ENCODE data around the gene UBE2H.

The UBE2H gene

DNA sequence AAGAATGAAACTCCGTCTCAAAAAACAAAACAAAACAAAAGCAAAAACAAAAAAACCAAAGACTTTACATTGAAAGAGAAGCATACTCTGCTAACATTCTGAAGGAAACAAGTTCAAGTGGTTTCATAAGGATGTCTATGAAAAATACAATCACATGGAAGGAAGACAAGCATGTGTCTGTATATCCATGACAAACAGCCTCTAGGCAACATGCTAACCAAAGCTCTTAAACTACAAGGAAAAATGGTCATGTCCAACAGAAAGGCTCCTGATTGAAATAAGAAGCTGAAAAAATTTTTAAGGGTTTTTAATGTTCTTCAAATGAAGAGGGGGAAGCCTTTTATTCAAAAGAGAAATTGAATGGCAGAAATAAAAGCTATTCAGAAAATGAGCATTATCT lies 64.9 kb downstream of the UBE2H start:
- TF ChIP-seq CTCF (IDR thresholded peaks at IDR 0.05; ENCODE audit: low read depth, low read length), result no peak
- TF ChIP-seq POLR2A (IDR thresholded peaks at IDR 0.05; ENCODE audit: extremely low read depth, insufficient read length), result no peak
- TF ChIP-seq MYC (IDR thresholded peaks at IDR 0.05; ENCODE audit: low read depth, low read length), result no peak
- TF ChIP-seq, protein P1, sequence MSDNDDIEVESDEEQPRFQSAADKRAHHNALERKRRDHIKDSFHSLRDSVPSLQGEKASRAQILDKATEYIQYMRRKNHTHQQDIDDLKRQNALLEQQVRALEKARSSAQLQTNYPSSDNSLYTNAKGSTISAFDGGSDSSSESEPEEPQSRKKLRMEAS (IDR thresholded peaks at IDR 0.05; ENCODE audit: low read depth, low read length), result no peak
- no peak for DNase-seq (ENCODE audit: low read depth)
- H3K4me3 ChIP-seq (ENCODE audit: low read depth, low read length), result no peak overlapping the region

GRCh38 chr7:129886818-129887186 lies 66.0 kb downstream of the UBE2H start:
- TF ChIP-seq MYC (IDR thresholded peaks at IDR 0.05; ENCODE audit: low read depth, low read length) (no peak), POLR2A (IDR thresholded peaks at IDR 0.05; ENCODE audit: extremely low read depth, insufficient read length) (no peak), CTCF (IDR thresholded peaks at IDR 0.05; ENCODE audit: low read depth, low read length) (no peak)
- TF ChIP-seq, protein P1 (IDR thresholded peaks at IDR 0.05; ENCODE audit: low read depth, low read length), result no peak
- no peak for DNase-seq (ENCODE audit: low read depth)
- no peak overlapping the region for H3K4me3 ChIP-seq (ENCODE audit: low read depth, low read length)

GRCh38 chr7:129886167-129886817 lies 66.5 kb downstream of the UBE2H start:
- no peak overlapping the region for H3K4me3 ChIP-seq (ENCODE audit: low read depth, low read length)
- TF ChIP-seq MYC (IDR thresholded peaks at IDR 0.05; ENCODE audit: low read depth, low read length), result no peak
- TF ChIP-seq CTCF (IDR thresholded peaks at IDR 0.05; ENCODE audit: low read depth, low read length), result no peak
- no peak for TF ChIP-seq POLR2A (IDR thresholded peaks at IDR 0.05; ENCODE audit: extremely low read depth, insufficient read length)
- TF ChIP-seq, protein P1 (IDR thresholded peaks at IDR 0.05; ENCODE audit: low read depth, low read length), result no peak
- DNase-seq (ENCODE audit: low read depth), result no peak

DNA sequence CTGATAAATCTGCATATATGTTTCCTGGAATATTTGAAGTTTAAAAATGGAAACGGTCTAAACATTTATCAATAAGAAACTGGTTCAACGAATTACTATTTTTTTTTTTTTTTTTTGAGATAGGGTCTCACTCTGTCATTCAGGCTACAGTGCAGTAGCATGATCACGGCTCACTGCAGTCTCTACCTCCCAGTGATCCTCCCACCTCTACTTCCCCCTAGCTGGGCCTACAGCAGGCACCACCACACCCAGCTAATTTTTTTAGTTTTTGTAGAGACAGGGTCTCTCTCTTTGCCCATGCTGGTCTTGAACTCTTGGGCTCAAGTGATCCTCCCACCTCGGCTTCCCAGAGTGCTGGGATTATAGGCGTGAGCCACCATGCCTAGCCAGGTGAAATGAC lies 68.3 kb downstream of the UBE2H start:
- DNase-seq (ENCODE audit: low read depth), result no peak
- TF ChIP-seq POLR2A (IDR thresholded peaks at IDR 0.05; ENCODE audit: extremely low read depth, insufficient read length) (no peak), MYC (IDR thresholded peaks at IDR 0.05; ENCODE audit: low read depth, low read length) (no peak), CTCF (IDR thresholded peaks at IDR 0.05; ENCODE audit: low read depth, low read length) (no peak)
- TF ChIP-seq, protein P1 (IDR thresholded peaks at IDR 0.05; ENCODE audit: low read depth, low read length), result no peak
- H3K4me3 ChIP-seq (ENCODE audit: low read depth, low read length), result no peak overlapping the region

DNA sequence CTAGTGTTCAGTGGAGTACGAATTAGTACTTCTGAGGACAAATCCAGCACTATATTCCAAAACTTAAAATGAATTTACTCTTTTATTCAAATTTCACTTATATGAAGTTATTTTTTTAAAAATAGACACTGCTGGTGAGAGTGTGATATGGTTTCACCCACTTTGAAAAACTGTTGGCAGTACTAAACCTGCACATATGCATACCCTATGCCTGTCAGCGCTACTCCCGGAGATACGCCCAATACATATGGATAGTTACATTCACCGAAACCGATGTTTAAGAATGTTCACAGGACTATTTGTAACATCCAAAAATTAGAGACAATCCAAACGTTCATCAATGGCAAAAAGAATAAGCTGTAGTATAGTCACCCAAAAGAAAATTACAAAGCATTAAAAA lies 69.6 kb downstream of the UBE2H start:
- TF ChIP-seq MYC (IDR thresholded peaks at IDR 0.05; ENCODE audit: low read depth, low read length) (no peak), POLR2A (IDR thresholded peaks at IDR 0.05; ENCODE audit: extremely low read depth, insufficient read length) (no peak), CTCF (IDR thresholded peaks at IDR 0.05; ENCODE audit: low read depth, low read length) (no peak)
- TF ChIP-seq, protein P1 (IDR thresholded peaks at IDR 0.05; ENCODE audit: low read depth, low read length), result no peak
- DNase-seq (ENCODE audit: low read depth), result no peak
- H3K4me3 ChIP-seq (ENCODE audit: low read depth, low read length), result no peak overlapping the region

Data from NB4 (cell line).